Measurements from ENCODE around the gene RASSF3. TPM values are rescaled to one million over a fixed set of nuclear protein-coding genes. Genes with fewer than 3 reads are reported as not detected.
"Not testable (repeated sequence)": the region's sequence is repeated elsewhere in the genome, so short reads cannot be mapped to it uniquely, and the experiment has no call there.

The RASSF3 gene
- total RNA-seq, 1 experiment from 2014 or later = 162 TPM

- H3K9me3 Mint-ChIP-seq (ENCODE audit: low read depth, unreplicated experiment) = no peaks in the 10 kb centered on the region
- CTCF ChIA-PET = interaction anchor here (1.0 to 3.0 kb wide), 6 partner anchors 15 to 434 kb away, joined by 3 to 19 read pairs (median 6); no protein-coding TSS in a partner anchor
- H3K4me3 Mint-ChIP-seq (ENCODE audit: low read depth, unreplicated experiment) = peak overlapping the region; percentile 79
- H3K27me3 Mint-ChIP-seq (ENCODE audit: unreplicated experiment) = no peaks in the 10 kb centered on the region
- peak overlapping the region; percentile 71 for H3K27ac Mint-ChIP-seq (ENCODE audit: unreplicated experiment)
- TSS peak; percentile 66 for BruUV-seq (replicated peaks)
- DNase-seq = no peak
- intact Hi-C loops (cut with micrococcal nuclease; ENCODE audit: unreplicated experiment) = loop anchor here (2.0 kb wide), 1 partner anchor 13 kb away; no protein-coding TSS in a partner anchor
- peaks cover 85% of the 10 kb centered on the region for H3K36me3 Mint-ChIP-seq (ENCODE audit: insufficient read depth, unreplicated experiment)
- peaks cover 37% of the 10 kb centered on the region for H3K4me1 Mint-ChIP-seq (ENCODE audit: low read depth, unreplicated experiment)
- TF ChIP-seq CTCF (IDR thresholded peaks at IDR 0.05; ENCODE audit: unreplicated experiment) = no peak
These were observed 1.3 kb downstream of the RASSF3 start for GRCh38 chr12:64611341-64612284.

- no TSS peak for BruUV-seq (replicated peaks)
- Mint-ChIP-seq H3K4me3 (ENCODE audit: low read depth, unreplicated experiment) (peak overlapping the region; percentile 79), H3K27me3 (ENCODE audit: unreplicated experiment) (no peaks in the 10 kb centered on the region), H3K27ac (ENCODE audit: unreplicated experiment) (peak overlapping the region; percentile 71), H3K36me3 (ENCODE audit: insufficient read depth, unreplicated experiment) (peaks cover 94% of the 10 kb centered on the region), H3K4me1 (ENCODE audit: low read depth, unreplicated experiment) (peaks cover 41% of the 10 kb centered on the region), H3K9me3 (ENCODE audit: low read depth, unreplicated experiment) (no peaks in the 10 kb centered on the region)
- CTCF ChIA-PET = no interaction called here
- intact Hi-C loops (cut with micrococcal nuclease; ENCODE audit: unreplicated experiment) = no loop called here
- no peak for DNase-seq
- no peak for TF ChIP-seq CTCF (IDR thresholded peaks at IDR 0.05; ENCODE audit: unreplicated experiment)
These were observed 2.5 kb downstream of the RASSF3 start for GRCh38 chr12:64612843-64613242.

GRCh38 chr12:64613775-64614398 lies 3.6 kb downstream of the RASSF3 start:
- CTCF ChIA-PET = interaction anchor here (0.7 to 1.5 kb wide), 5 partner anchors 8 to 84 kb away, joined by 3 to 4 read pairs (median 3); no protein-coding TSS in a partner anchor
- peak overlapping the region; percentile 79 for H3K4me3 Mint-ChIP-seq (ENCODE audit: low read depth, unreplicated experiment)
- DNase-seq; H3K9me3 Mint-ChIP-seq (ENCODE audit: low read depth, unreplicated experiment); BruUV-seq (replicated peaks); H3K27me3 Mint-ChIP-seq (ENCODE audit: unreplicated experiment); intact Hi-C loops (cut with micrococcal nuclease; ENCODE audit: unreplicated experiment): not testable (repeated sequence)
- peaks cover 37% of the 10 kb centered on the region for H3K4me1 Mint-ChIP-seq (ENCODE audit: low read depth, unreplicated experiment)
- peak overlapping the region; percentile 71 for H3K27ac Mint-ChIP-seq (ENCODE audit: unreplicated experiment)
- peaks cover 93% of the 10 kb centered on the region for H3K36me3 Mint-ChIP-seq (ENCODE audit: insufficient read depth, unreplicated experiment)

- Mint-ChIP-seq H3K27ac (ENCODE audit: unreplicated experiment) (peak overlapping the region; percentile 52), H3K27me3 (ENCODE audit: unreplicated experiment) (no peaks in the 10 kb centered on the region), H3K4me1 (ENCODE audit: low read depth, unreplicated experiment) (peaks cover 45% of the 10 kb centered on the region), H3K36me3 (ENCODE audit: insufficient read depth, unreplicated experiment) (peaks cover 85% of the 10 kb centered on the region), H3K9me3 (ENCODE audit: low read depth, unreplicated experiment) (no peaks in the 10 kb centered on the region), H3K4me3 (ENCODE audit: low read depth, unreplicated experiment) (peak overlapping the region; percentile 19)
- intact Hi-C loops (cut with micrococcal nuclease; ENCODE audit: unreplicated experiment) = no loop called here
- no peak for TF ChIP-seq CTCF (IDR thresholded peaks at IDR 0.05; ENCODE audit: unreplicated experiment)
- no TSS peak for BruUV-seq (replicated peaks)
- no peak for DNase-seq
- CTCF ChIA-PET = interaction anchor here (0.5 to 2.0 kb wide), 3 partner anchors 9 to 1589 kb away, joined by 4 to 8 read pairs (median 5); no protein-coding TSS in a partner anchor
These were observed 5.9 kb downstream of the RASSF3 start for GRCh38 chr12:64616201-64616600.
